Cerebellar nuclear complex (tissue), 1 donor: Measurements from ENCODE around the gene GPC3.

ENCODE experiments used
- DNase-seq, 2 experiments: peaks; one replicate each; lab custom pipeline; 2025; lab: John Stamatoyannopoulos, UW

GPC3 gene

DNA sequence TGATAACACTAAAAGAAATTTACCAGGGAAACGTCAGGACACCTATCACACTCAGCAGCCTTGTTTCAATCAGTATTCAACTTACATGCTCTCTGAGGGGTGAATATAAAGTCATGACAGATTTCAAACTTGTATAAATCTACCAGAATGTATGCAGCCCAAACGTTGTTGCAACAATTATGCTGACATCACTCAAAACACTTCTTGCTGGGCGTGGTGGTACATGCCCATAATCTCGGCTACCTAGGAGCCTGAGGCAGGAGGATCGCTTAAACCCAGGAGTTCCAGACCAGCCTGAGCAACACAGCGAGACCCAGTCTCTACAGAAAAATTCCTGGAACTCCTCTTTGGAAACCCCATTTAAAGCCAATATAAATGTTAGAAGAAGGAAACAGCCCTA, 303.5 kb downstream of the GPC3 start:
- DNase-seq = no peak

DNA sequence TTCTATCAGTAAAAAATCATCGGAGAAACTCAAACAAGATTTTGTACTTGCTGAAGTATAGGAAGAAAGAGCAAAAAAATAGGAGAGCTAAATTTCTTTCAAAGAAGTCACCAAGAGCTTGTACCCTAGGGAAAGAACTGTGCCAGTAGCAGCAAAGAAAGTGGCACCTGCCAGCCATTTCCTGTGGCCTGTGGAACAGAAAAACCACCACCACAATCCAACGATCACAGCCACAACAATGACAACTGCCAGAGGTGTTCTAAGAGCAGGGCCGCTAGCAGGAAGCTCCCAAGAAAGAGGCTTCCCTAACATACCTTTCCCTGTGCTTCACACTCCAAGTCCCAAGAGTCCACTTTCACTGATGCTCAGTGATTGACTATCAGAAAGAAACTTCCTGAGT, 304.0 kb downstream of the GPC3 start:
- DNase-seq = no peak

DNA sequence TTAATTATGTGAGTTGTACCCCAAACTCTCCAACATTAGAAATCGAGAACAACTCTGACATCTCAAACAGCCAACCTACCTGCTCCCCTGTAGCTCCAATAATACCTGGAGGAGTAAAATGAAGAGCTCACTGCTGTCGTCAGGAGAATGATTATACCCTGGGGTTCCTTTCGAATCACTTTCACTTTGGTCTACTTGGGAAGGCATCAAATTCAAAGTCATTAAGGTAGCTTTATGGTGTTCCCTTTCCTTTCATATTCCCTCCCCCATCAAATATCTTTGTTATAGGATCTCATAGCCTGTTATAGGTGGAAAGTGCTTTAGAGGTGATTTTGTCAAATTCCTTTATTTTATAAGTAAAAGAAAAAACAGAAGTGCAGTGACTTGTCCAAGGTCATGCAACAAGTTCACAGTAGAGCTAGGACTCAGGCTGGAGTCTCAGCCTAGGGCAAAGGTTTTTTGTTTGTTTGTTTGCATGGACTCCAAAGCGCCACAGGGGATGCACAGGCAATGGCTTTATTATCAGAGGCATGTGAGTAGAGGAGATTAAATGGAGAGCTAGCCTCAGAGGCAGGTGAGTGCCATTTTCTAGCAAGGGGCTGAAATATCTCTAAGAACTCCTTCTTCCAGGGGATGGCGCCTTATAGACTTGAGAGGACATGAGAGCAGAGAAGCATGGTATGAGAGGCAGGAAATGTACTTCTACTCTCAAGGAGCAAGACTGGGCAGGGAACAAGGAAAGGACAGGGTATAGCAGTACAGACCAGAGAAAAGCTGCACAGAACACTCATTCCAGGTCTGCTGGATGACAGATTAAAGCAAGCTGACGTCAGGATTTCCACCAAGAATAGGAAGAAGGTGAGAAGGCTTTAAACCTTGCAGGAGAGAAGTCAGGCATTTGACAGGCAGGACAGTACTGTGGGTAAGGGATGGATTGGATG, 308.0 kb downstream of the GPC3 start:
- DNase-seq = no peak

DNA sequence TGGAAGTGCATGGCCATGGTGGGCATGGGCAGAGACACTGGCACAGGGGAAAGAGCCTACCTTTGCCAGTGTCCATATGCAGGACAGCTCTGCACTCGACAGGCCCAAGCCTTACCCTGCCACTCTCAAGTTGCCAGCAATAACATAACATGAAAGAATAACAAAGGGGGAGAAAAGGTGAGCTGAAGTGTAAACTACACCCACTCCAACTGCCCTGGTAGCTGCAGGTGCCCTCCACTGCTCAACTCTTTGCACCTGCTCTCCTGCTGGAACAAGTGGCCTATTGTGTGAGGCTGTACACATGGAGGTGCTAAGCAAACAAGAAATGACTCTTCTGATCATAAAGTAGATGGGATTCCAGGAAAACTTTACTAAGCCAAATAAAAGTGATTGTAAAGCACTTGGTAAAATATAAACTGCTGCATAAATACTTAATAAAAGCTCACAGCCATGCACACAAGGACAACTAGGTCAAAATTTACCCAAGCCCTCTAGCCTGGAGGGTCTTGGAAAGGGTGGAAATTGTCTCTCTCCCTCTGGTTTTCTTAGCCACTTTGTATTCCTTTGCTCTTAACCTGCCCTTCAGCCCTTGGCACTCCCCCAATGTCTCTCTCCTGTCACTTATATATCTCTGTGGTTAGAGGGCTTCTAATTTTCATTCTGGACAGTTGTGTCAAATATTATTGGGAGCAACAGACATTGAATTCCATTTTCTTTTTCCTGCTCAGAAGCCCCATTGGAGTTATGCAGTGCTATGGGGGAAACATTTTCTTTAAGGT, 308.9 kb downstream of the GPC3 start:
- DNase-seq = no peak

DNA sequence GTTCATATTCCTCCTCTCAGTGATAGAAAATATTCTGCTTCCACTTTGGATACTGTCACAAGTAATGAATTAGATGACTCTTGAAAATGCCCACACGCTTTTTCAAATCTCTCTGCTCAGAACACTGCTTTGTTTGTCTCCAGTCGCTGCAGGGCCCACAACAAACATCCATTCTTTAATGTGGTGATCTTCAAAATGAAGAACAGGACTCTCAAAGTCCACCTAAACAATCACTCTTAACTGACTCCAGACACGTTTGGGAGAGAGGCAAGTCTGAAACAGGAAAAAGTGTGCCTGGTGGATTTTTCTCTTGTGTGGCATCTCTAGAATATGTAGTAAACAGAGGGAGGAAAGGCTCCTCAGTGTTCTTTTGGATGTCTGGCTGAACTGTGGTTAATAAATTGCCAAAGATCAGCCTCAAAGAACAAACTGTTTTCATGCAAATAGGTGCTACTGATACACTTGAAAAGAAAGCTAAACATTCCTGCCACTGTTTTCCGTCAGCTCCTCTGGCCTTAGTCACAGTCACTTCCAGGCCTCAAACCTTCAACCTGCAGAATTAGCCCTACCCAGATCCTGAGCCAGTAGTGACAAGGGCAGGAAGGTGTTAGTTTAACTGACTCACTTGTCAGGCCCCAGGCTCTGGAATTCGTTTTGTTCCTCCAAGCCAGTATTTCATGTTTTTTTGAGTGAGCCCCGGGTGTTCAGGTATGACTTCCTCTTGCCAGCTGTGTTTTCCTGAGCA, 310.5 kb downstream of the GPC3 start:
- DNase-seq = no peak

DNA sequence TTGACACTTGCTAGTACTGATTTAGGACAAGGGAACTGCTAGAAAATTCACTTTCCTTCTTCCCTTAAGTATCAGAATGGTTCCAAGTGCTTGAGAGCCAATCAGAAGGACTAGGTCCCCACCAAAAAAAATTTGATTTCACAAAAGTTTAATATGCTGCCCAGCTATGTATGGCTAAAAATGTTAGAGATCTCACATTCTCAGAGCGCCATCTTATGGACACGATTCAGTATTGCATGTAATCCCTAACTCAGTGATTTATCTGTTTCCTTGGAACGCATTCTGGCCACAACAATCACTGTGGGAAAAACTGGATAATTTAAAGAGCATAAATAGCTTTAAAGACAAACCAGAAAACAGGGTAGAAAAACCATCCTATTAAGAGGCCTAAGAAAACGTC, 315.0 kb downstream of the GPC3 start:
- DNase-seq = no peak

DNA sequence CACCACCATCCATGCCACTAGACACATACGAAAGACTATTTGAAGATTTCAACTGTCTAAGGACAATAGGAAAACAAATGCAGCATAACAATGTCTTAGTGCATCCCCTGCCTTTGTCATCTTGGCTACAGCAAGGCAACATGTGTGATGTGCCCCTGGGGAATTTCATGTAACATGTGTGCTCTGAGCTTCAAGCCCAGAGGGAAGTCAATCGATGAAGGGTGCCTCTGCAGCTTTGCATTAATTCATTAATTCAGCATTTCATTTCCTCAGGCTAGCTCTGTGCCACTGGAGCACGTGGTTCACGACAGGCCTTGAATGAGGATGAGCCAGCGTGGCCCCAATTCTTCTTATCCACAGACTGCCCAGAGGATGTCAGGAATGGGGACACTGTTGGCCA, 316.2 kb downstream of the GPC3 start:
- no peak for DNase-seq

DNA sequence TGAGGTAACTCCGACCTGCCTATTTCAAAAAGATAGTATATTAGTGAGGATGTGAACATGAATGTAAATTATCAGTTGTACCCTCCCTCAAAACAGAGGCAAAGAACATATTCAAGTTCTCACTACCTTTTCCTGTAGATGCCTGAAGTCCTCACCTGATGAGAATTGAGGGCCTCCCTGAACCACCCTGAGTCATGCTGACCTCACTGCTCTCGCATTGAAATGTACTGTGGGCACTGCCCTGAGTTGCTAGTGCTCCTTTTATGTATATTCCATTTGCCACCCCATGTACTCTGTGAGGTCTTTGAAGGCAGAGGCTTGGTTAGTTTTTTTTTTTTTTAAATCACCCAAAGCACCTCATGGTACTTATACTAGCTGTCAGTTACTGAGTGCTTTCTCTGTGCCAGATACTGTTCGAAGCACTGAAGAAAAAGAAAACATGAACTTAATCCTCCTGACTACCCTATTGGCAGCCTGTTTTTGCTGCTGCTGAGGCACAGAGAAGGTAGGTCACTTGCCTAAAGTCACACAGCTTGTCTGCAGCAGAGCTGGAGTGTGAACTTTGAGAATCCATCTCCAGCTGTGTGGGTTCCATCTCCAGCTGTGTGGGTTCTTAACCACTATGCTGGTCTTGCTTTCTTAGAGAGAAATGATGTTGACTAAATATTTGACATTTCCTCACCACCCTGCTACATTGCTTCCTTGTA, 317.0 kb downstream of the GPC3 start:
- DNase-seq = no peak

DNA sequence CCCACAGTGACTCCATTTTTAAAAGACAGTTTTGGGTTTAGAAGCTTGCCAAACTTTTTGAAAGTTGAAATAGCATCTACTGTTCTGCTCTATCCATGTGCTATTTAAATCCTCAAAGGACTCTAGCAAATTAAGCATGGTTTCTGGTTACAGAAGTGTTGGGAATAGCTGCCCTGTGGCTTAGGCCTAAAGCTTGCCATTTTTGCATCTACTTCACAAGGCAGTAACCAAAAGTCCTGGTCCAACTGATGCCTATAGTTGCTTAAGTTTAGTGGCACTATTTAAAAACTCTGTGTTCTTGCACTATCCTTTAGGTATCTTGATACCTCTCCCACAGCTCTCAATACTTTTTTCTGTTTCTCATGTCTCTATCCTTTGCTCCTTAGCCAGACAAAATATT, 319.1 kb downstream of the GPC3 start:
- no peak for DNase-seq

DNA sequence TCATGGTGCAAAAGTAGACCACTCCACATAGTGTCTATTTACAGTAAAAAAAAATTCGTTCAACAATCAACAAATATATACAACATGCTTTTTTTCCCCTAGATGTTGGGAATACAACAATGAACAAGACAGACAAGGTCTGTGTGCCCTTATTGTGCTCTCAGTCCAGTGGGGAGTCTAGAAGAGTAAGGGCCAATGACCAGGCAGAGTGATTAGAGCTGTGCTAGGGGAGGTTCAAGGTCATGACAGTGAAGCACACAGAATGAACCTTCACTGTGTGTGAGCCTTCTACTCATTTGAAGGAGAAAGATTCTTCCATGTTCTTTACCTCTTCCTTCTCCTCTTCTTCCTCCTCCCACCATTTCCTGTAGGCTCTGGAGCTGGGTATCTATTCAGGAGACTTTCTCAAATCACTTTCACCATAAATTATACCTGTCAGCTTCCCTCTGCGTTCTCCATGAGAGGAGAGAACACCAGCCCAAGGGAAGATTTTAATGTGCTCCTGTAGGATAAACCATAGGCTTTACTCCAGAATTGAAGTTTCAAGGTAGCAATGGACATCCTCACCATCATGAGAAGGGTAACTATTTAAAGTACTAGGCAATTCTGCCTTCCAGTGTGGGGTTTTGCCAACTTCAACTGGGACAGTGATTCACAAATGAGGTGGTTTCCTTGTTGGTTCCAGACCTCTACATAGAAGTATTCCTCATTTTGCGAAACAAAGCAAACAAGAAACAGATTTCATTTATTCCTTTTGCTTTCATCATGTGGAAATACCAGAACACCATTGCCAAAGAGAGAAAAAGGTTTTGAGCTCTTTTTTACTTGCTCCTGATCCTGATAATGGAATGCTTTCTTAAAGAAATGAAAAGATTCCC, 323.2 kb downstream of the GPC3 start:
- no peak for DNase-seq

DNA sequence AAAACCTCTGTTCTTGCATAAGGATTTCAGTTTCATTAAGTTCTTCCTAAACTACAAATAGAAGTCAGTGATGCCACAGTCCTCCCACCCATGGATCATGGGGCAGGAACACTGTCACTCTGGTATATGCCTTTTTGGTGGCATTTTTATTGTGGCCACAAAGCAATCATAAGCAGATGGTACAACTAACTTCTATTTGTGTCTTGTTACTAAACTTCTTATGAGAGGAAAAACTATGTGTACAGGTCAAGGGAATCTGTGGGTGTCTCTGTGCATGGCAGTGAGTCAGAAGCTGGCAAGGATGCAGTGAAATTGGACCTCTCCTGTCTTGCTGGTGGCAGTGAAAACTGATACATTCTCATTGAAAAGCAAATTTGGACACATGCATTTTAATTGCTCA, 325.1 kb downstream of the GPC3 start:
- DNase-seq = no peak

DNA sequence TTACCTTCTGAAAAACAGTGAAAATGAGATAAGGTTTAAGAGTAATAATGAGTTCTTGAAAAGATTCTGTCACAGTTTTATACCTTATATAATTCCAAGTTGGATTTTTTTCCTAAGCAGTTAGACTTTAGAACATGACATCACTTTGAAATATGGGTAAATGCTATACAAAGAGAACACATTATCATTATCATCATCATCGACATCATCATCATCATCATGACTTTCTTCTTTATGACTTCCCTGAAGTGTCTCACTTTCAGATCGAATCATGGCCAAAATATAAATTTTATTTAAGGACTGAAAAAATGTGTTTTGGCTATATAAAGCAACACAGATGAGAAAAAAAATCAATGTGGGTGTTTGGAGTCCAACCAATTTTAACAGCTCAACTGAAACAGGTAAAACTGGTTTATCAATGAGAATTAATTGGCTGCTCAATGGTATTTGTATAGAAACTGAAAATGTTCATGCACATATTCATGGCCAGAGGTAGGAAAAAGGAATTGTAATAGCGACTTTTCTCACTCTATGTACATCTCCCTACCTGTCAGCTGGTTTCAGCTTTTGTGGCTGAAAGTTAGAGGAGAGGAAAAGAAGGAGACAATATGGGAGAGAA, 327.0 kb downstream of the GPC3 start:
- DNase-seq = no peak

DNA sequence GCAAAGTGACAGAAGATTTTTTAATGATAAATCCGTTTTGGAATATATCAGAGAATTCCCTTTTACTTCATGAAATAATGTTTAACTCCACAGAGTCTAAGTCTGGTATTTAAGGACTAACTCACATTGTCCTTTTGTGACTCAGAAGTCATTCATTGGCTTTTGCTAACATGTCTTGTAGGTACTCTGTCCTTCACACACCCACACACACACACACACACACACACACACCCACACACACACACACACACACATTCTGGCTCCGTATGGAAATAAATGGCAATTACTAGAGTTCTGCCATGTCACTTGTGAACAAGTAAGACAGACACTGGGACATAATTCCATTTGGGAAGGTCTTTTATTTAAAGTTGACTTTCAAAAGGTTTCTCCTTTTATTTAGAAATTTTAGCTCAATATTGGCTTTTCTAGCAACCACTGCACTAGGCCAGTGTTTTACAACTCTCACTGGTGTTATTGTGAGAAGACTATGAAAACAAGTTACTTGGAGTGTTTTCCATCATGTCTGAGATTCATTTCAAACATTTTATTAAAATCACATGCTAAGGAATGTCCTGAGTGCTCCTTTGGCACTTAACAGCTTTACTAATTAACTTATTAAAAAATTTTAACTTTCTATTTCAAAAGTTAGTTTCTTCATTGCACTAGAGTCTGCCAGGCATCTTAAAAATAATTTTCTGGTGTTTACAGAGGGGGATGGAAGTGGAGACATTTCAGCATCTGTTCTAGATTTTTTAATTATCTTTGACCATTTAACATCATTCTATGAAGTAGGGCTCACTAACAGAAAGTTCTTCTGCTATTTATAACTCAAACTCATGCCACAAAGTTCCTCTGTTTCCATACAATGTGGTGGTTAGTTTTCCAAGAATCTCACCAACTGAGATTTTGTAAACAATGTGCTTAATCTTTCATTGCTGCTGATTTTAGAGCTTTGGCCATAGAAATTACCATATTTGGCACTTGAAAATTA, 329.8 kb downstream of the GPC3 start:
- no peak for DNase-seq

DNA sequence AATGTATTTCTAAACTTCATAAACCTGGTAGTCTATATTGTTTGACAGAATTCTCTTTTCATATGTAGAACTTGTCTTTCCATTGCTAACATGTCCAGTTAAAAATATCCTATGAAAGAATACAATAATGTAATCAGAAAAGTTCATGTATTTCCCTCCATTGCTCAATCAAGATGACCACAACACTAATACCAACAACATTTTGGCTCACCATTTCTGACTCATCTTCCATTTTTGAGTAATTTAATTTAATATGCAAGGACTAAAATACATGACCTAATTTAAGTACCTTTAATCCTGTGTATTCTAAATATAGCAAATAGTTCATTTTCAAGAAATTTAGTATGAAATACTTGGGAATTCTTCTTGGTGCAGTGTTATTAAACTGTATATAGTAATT, 330.6 kb downstream of the GPC3 start:
- DNase-seq = no peak

DNA sequence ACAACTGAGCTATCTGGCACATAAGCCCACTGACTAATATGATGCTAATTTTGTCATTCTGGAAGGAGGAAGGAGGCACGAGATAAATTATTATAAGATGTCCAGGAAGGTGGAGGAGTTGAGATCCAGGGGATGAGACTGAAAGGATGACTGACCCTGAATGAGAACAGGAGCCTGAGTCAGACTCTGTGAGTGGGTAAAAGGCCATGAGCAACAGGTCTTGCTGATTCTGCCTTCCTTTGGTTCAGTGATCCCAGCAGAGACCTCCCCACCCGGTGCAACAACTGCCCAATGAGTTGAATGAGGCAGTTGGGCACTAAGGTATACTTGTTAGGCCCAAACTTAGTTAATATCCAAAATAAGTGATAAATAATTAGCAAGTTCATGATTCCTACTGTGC, 332.0 kb downstream of the GPC3 start:
- DNase-seq = no peak

DNA sequence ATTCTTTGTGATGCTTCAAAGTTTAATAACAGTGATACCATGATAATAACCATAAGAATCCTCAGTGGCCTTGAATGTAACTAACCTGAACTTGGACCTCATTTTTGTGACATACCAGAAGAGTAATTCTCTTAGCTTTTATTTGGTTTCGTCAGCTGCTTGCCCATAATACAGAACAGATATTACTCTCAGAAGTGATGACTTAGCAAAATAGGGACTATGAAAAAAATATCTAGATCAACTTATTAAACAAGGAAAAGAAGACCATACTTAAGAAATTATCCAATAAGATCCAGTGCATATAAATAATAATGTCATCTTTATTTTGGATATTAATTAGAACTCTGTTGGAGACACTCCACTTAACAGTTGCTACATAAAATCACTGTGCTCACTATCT, 333.2 kb downstream of the GPC3 start:
- DNase-seq = no peak

DNA sequence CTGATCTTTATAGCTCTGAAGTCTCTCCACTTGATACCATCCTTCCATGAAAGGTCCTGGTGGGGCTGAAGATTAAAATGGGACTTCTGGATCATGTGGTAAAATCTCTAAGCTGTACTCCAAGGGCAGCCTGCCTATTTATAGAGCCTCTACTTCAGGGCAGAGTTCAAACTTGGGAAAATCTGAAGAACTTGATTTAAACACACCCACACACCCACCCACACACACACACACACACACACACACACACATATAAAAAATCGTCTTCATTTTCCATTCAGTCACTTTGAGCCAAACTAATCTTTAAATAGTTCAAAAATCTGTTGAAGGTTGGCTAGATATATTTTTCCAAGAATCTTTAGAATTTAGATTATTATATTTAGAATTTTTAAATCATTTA, 335.2 kb downstream of the GPC3 start:
- no peak for DNase-seq

DNA sequence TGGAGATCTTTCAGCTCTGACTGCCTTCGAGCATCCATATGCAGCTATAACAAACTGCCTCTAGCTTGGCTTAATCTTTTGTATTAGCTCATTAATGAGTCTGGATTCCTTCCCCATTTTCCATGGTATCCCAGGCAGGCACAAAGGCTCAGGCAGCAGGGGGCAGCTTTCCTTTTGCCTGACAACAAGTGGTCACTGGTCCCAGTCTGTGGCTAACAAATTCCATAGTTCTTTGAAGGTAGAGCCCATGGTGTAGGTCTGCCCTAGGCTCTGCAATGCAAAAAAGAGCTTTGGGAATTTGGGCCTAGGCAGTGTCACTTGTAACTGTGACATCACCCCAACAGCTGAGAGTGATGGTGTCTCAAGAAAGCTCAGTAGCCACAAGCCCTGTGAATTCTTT, 335.7 kb downstream of the GPC3 start:
- DNase-seq = no peak

DNA sequence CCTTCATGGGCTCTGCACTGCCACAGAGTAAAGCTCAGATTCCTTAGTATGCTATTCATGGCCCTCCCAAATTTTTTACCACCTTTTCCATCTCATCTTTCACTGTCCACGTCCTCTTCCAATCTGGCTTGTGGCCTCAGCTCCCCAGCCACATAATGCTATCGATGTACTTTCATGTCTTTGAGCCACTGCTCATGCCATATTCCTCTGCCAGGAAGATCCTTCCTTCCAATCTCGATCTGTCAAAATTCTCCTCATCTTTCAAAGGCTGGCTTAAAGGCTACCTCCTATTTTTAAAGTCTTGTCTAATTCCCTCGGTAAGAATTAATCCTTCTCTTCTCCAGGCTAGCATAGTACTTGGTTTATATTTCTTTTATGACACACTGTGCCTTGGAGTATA, 336.8 kb downstream of the GPC3 start:
- no peak for DNase-seq
